ENCODE measurements around the gene YTHDC2. TPM values are rescaled to one million over a fixed set of nuclear protein-coding genes. Genes with fewer than 3 reads are reported as not detected.

YTHDC2 gene
- polyA plus RNA-seq (2012; ENCODE audit: low read depth, missing spikeins) = 7.3 TPM

GRCh38 chr5:113513384-113514288 lies at the start of gene YTHDC2:
TSS of gene YTHDC2 (plus strand) at chr5:113513694. CDS start at chr5:113513896, 202 bp downstream.
- TF ChIP-seq POLR2A (IDR thresholded peaks at IDR 0.05; ENCODE audit: low read depth, low read length) = peak; percentile 87
- peak; percentile 91 for TF ChIP-seq TAF1 (IDR thresholded peaks at IDR 0.05; ENCODE audit: low read depth, low read length)
- no peak for TF ChIP-seq PAX5 (IDR thresholded peaks at IDR 0.05; ENCODE audit: insufficient read depth, low read length, severe bottlenecking)
- TF ChIP-seq POU2F2 (IDR thresholded peaks at IDR 0.05; ENCODE audit: low read depth, low read length) = peak; percentile 78
- peak; percentile 84 for TF ChIP-seq POLR2AphosphoS5 (IDR thresholded peaks at IDR 0.05; ENCODE audit: low read depth, low read length)
- peak; percentile 52 for TF ChIP-seq SPI1 (IDR thresholded peaks at IDR 0.05; ENCODE audit: low read depth, low read length)
- DNase-seq (ENCODE audit: insufficient read length, low spot score) (peak; percentile 48), FAIRE-seq (peak; percentile 98)

GRCh38 chr5:113474100-113474728 lies 39.3 kb upstream of the YTHDC2 start:
- no peak for TF ChIP-seq TAF1 (IDR thresholded peaks at IDR 0.05; ENCODE audit: low read depth, low read length)
- no peak for TF ChIP-seq POLR2A (IDR thresholded peaks at IDR 0.05; ENCODE audit: low read depth, low read length)
- TF ChIP-seq SPI1 (IDR thresholded peaks at IDR 0.05; ENCODE audit: low read depth, low read length) = no peak
- TF ChIP-seq PAX5 (IDR thresholded peaks at IDR 0.05; ENCODE audit: insufficient read depth, low read length, severe bottlenecking) = no peak
- TF ChIP-seq POU2F2 (IDR thresholded peaks at IDR 0.05; ENCODE audit: low read depth, low read length) = no peak
- TF ChIP-seq POLR2AphosphoS5 (IDR thresholded peaks at IDR 0.05; ENCODE audit: low read depth, low read length) = no peak
- FAIRE-seq (no peak), DNase-seq (ENCODE audit: insufficient read length, low spot score) (no peak)

- TF ChIP-seq TAF1 (IDR thresholded peaks at IDR 0.05; ENCODE audit: low read depth, low read length) (no peak), POLR2A (IDR thresholded peaks at IDR 0.05; ENCODE audit: low read depth, low read length) (no peak), POLR2AphosphoS5 (IDR thresholded peaks at IDR 0.05; ENCODE audit: low read depth, low read length) (no peak), PAX5 (IDR thresholded peaks at IDR 0.05; ENCODE audit: insufficient read depth, low read length, severe bottlenecking) (no peak)
- DNase-seq (ENCODE audit: insufficient read length, low spot score) = no peak
- no peak for FAIRE-seq
Observed at GRCh38 chr5:113478691-113479090, 34.8 kb upstream of the YTHDC2 start.

- FAIRE-seq = no peak
- TF ChIP-seq POLR2AphosphoS5 (IDR thresholded peaks at IDR 0.05; ENCODE audit: low read depth, low read length) (no peak), PAX5 (IDR thresholded peaks at IDR 0.05; ENCODE audit: insufficient read depth, low read length, severe bottlenecking) (no peak), TAF1 (IDR thresholded peaks at IDR 0.05; ENCODE audit: low read depth, low read length) (no peak), SPI1 (IDR thresholded peaks at IDR 0.05; ENCODE audit: low read depth, low read length) (no peak), POLR2A (IDR thresholded peaks at IDR 0.05; ENCODE audit: low read depth, low read length) (no peak), POU2F2 (IDR thresholded peaks at IDR 0.05; ENCODE audit: low read depth, low read length) (no peak)
Observed at GRCh38 chr5:113480243-113480642, 33.3 kb upstream of the YTHDC2 start.

GRCh38 chr5:113487416-113487780 lies 26.1 kb upstream of the YTHDC2 start:
- TF ChIP-seq TAF1 (IDR thresholded peaks at IDR 0.05; ENCODE audit: low read depth, low read length) = no peak
- no peak for TF ChIP-seq SPI1 (IDR thresholded peaks at IDR 0.05; ENCODE audit: low read depth, low read length)
- no peak for TF ChIP-seq PAX5 (IDR thresholded peaks at IDR 0.05; ENCODE audit: insufficient read depth, low read length, severe bottlenecking)
- no peak for TF ChIP-seq POLR2AphosphoS5 (IDR thresholded peaks at IDR 0.05; ENCODE audit: low read depth, low read length)
- FAIRE-seq (no peak), DNase-seq (ENCODE audit: insufficient read length, low spot score) (peak; percentile 12)

More at GRCh38 chr5:113480243-113480642, 33.3 kb upstream of the YTHDC2 start:
- DNase-seq (ENCODE audit: insufficient read length, low spot score) = no peak

- FAIRE-seq (no peak), DNase-seq (ENCODE audit: insufficient read length, low spot score) (peak; percentile 39)
- TF ChIP-seq POU2F2 (IDR thresholded peaks at IDR 0.05; ENCODE audit: low read depth, low read length) (no peak), SPI1 (IDR thresholded peaks at IDR 0.05; ENCODE audit: low read depth, low read length) (no peak), TAF1 (IDR thresholded peaks at IDR 0.05; ENCODE audit: low read depth, low read length) (no peak), POLR2A (IDR thresholded peaks at IDR 0.05; ENCODE audit: low read depth, low read length) (no peak), POLR2AphosphoS5 (IDR thresholded peaks at IDR 0.05; ENCODE audit: low read depth, low read length) (no peak), PAX5 (IDR thresholded peaks at IDR 0.05; ENCODE audit: insufficient read depth, low read length, severe bottlenecking) (no peak)
Observed at GRCh38 chr5:113487781-113488644, 25.5 kb upstream of the YTHDC2 start, which contains the start of gene MCC. TSS of gene MCC (minus strand) at chr5:113488453.

- FAIRE-seq (no peak), DNase-seq (ENCODE audit: insufficient read length, low spot score) (no peak)
- no peak for TF ChIP-seq PAX5 (IDR thresholded peaks at IDR 0.05; ENCODE audit: insufficient read depth, low read length, severe bottlenecking)
- no peak for TF ChIP-seq POLR2AphosphoS5 (IDR thresholded peaks at IDR 0.05; ENCODE audit: low read depth, low read length)
- TF ChIP-seq POLR2A (IDR thresholded peaks at IDR 0.05; ENCODE audit: low read depth, low read length) = no peak
- TF ChIP-seq POU2F2 (IDR thresholded peaks at IDR 0.05; ENCODE audit: low read depth, low read length) = no peak
Observed at GRCh38 chr5:113488645-113489184, 24.8 kb upstream of the YTHDC2 start.

- TF ChIP-seq SPI1 (IDR thresholded peaks at IDR 0.05; ENCODE audit: low read depth, low read length) (no peak), POU2F2 (IDR thresholded peaks at IDR 0.05; ENCODE audit: low read depth, low read length) (no peak), POLR2AphosphoS5 (IDR thresholded peaks at IDR 0.05; ENCODE audit: low read depth, low read length) (no peak), POLR2A (IDR thresholded peaks at IDR 0.05; ENCODE audit: low read depth, low read length) (no peak), TAF1 (IDR thresholded peaks at IDR 0.05; ENCODE audit: low read depth, low read length) (no peak), PAX5 (IDR thresholded peaks at IDR 0.05; ENCODE audit: insufficient read depth, low read length, severe bottlenecking) (no peak)
- DNase-seq (ENCODE audit: insufficient read length, low spot score) = no peak
- no peak for FAIRE-seq
Observed at GRCh38 chr5:113489299-113489698, 24.2 kb upstream of the YTHDC2 start.

All from GM12891 (cell line).